ENCODE data around the gene CFAP52. TPM values are rescaled to one million over a fixed set of nuclear protein-coding genes. Genes with fewer than 3 reads are reported as not detected.

CFAP52 gene
- total RNA-seq, 1 experiment from 2014 or later, result not detected

DNA sequence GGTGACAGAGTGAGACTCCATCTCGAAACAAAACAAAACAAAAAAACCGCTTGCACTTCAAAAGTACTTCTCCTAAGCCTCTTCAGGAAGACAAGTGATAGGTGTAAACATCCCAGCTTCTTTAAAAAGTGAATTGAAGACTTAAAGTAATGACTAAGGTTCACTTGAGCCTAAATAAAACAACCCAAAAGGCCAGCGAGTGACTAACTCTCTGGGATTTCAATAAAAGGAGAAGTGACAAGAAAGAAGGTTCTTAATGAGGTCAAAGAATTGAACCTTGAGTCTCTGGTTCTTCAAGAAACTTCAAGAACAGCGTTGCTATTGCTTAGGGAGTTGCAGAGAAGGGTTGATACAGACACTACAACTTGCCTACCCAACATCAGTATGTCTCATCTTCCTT is 43.0 kb upstream of the CFAP52 start:
- H2BK15ac ChIP-seq (ENCODE audit: low read depth, low read length), result no peak overlapping the region
- Mint-ChIP-seq H3K4me1 (peaks cover 22 to 24% of the 10 kb centered on the region in 2 experiments), H3K27ac (no peak overlapping the region), H3K36me3 (ENCODE audit: insufficient read depth in 1 of 3, low read depth in 3 of 3) (peaks cover 0 to 4% (median 0%) of the 10 kb centered on the region in 3 experiments; a peak in 2 of 7 replicates), H3K27me3 (ENCODE audit: low read depth) (no peaks in the 10 kb centered on the region), H3K4me3 (no peak overlapping the region), H3K9me3 (no peaks in the 10 kb centered on the region)
- no CpG with 5 or more reads among the region's 4 CpGs for WGBS (ENCODE audit: extremely low coverage, insufficient read length, low lambda C conversion rate)
- DNase-seq, result no peak
- no peak overlapping the region for H2AFZ ChIP-seq (ENCODE audit: low read length)
- no peak overlapping the region for H4K5ac ChIP-seq (ENCODE audit: insufficient read length, low read depth, low read length)
- H3K18ac ChIP-seq (ENCODE audit: insufficient read length, low read depth, low read length), result no peak overlapping the region
- H3K23ac ChIP-seq (ENCODE audit: insufficient read length, low read depth, low read length), result no peak overlapping the region
- H2BK12ac ChIP-seq (ENCODE audit: insufficient read length, low read depth, low read length), result no peak overlapping the region
- no peaks in the 10 kb centered on the region for H3K79me1 ChIP-seq (ENCODE audit: insufficient read depth, low read depth, low read length, poor library complexity, severe bottlenecking)
- no peak for TF ChIP-seq CTCF (conservative IDR thresholded peaks at IDR 0.05)
- H3K4me1 ChIP-seq (ENCODE audit: insufficient read depth, low read length), result no peaks in the 10 kb centered on the region; the same call in 1 of the 2 replicates
- no peak overlapping the region for H2AK5ac ChIP-seq (ENCODE audit: insufficient read length, low read length)
- H3K4ac ChIP-seq (ENCODE audit: low read depth, low read length), result no peak overlapping the region
- H3K9me3 ChIP-seq (ENCODE audit: control insufficient read depth, low read depth, low read length), result no peaks in the 10 kb centered on the region
- no peak overlapping the region for H4K8ac ChIP-seq (replicated peaks; ENCODE audit: insufficient read length, low read depth, low read length)
- no peak overlapping the region for H3K14ac ChIP-seq (ENCODE audit: insufficient read depth, low read length)
- no peak overlapping the region for H4K91ac ChIP-seq (ENCODE audit: insufficient read length, low read depth, low read length)
- H3K27ac ChIP-seq (ENCODE audit: insufficient read length, low read depth, low read length), result no peak overlapping the region
- no peak overlapping the region for H3K9ac ChIP-seq (ENCODE audit: extremely low read depth, insufficient read length, low read length)
- no peak overlapping the region for H2BK120ac ChIP-seq (ENCODE audit: low read depth, low read length, poor library complexity, severe bottlenecking)
- H2BK5ac ChIP-seq (ENCODE audit: insufficient read length, low read length), result no peak overlapping the region
- H3K4me2 ChIP-seq (ENCODE audit: insufficient read depth, insufficient read length, low read length), result no peak overlapping the region
- no peak overlapping the region for H3K56ac ChIP-seq (ENCODE audit: insufficient read length, low read depth, low read length)
- no peaks in the 10 kb centered on the region for H3K27me3 ChIP-seq (ENCODE audit: insufficient read depth, low read length)
- no peaks in the 10 kb centered on the region for H3K79me2 ChIP-seq (ENCODE audit: insufficient read depth, low read length)
- H3K23me2 ChIP-seq (ENCODE audit: insufficient read length, low read depth, low read length, poor library complexity, severe bottlenecking), result no peaks in the 10 kb centered on the region
- no peak overlapping the region for H2BK20ac ChIP-seq (ENCODE audit: low read depth, low read length, poor library complexity, severe bottlenecking)
- H3T11ph ChIP-seq (ENCODE audit: low read length), result no peak overlapping the region
- H4K20me1 ChIP-seq (ENCODE audit: control insufficient read depth, insufficient read depth, insufficient read length), result no peaks in the 10 kb centered on the region

All from H9 (cell line).